ENCODE data around the gene NAP1L4.

The NAP1L4 gene

DNA sequence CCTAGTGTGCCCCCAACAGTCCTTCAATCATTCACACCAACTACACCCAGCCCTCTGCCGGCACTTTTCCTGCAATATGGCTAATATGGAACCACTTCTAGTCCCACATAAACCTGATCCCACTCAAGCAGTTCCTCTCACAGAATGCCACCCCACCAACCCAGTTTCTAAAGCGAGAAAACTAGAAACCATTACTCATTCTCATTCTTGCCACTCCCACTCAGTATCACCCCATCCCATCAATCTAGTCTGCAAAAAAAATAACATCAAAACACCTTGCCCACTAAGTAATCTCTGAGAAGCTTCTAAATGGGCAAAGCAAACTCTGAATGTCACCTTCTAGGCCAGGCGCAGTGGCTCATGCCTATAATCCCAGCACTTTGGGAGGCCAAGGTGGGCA, 17.9 kb downstream of the NAP1L4 start:
- H3K9me2 ChIP-seq (replicated peaks; ENCODE audit: low read depth, low read length) = no peaks in the 10 kb centered on the region
- H3F3A ChIP-seq (ENCODE audit: low read depth) = no peaks in the 10 kb centered on the region
- H4K20me1 ChIP-seq (ENCODE audit: insufficient read depth, low read length, poor library complexity, severe bottlenecking) = peaks cover 68% of the 10 kb centered on the region
- peaks cover 75% of the 10 kb centered on the region for H3K79me2 ChIP-seq (ENCODE audit: insufficient read depth, low read length)
- H3K4me2 ChIP-seq (ENCODE audit: low read depth, low read length, poor library complexity, severe bottlenecking) = no peak overlapping the region
- no peaks in the 10 kb centered on the region for H3K9me3 ChIP-seq (ENCODE audit: insufficient read depth, low read depth, low read length)
- TF ChIP-seq, protein P1, sequence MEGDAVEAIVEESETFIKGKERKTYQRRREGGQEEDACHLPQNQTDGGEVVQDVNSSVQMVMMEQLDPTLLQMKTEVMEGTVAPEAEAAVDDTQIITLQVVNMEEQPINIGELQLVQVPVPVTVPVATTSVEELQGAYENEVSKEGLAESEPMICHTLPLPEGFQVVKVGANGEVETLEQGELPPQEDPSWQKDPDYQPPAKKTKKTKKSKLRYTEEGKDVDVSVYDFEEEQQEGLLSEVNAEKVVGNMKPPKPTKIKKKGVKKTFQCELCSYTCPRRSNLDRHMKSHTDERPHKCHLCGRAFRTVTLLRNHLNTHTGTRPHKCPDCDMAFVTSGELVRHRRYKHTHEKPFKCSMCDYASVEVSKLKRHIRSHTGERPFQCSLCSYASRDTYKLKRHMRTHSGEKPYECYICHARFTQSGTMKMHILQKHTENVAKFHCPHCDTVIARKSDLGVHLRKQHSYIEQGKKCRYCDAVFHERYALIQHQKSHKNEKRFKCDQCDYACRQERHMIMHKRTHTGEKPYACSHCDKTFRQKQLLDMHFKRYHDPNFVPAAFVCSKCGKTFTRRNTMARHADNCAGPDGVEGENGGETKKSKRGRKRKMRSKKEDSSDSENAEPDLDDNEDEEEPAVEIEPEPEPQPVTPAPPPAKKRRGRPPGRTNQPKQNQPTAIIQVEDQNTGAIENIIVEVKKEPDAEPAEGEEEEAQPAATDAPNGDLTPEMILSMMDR (conservative IDR thresholded peaks at IDR 0.05; ENCODE audit: low read length) = no peak
- no peak for TF ChIP-seq EZH2phosphoT487 (IDR thresholded peaks at IDR 0.05; ENCODE audit: borderline replicate concordance)
- no peaks in the 10 kb centered on the region for H3K4me1 ChIP-seq (ENCODE audit: insufficient read depth, low read length, poor library complexity, severe bottlenecking)
- H3K36me3 ChIP-seq (ENCODE audit: insufficient read depth, low read length) = peaks cover 97% of the 10 kb centered on the region
- H3K27me3 ChIP-seq (ENCODE audit: insufficient read depth, low read length, poor library complexity, severe bottlenecking) = no peaks in the 10 kb centered on the region
- no peak overlapping the region for H3K9ac ChIP-seq (ENCODE audit: low read depth, low read length, poor library complexity, severe bottlenecking)
- no peak overlapping the region for H2AFZ ChIP-seq (ENCODE audit: low read length)
- H3K4me3 ChIP-seq (ENCODE audit: low read length, poor library complexity, severe bottlenecking) = no peak overlapping the region

DNA sequence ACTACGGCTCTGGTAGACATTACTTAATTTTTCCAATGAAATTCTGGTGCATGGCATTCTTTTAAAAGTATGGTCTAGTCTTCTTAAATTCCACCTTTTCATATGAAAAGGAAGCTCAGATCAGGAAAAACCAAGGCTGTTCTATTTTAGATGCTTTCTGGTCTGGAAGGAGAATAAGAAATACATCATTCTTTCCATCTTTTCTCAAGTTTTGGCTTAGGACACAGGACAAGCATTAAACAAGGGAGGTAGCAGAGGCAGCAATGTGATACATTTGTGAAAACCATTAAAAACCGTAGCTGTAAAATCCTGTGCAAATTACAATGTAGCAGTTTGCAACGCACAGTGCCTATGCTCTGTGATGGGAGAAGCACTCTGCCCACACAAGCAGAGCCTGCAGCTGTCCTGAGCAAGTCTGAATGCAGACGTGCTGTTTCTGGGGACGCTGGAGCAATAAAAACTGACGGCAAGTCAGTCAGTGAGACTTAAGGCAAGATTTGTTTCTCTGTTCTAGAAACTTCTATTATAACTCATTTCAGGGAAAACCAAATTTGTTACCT, 23.7 kb downstream of the NAP1L4 start:
- no peaks in the 10 kb centered on the region for H3K4me1 ChIP-seq (ENCODE audit: insufficient read depth, low read length, poor library complexity, severe bottlenecking)
- H3K27me3 ChIP-seq (ENCODE audit: insufficient read depth, low read length, poor library complexity, severe bottlenecking) = no peaks in the 10 kb centered on the region
- TF ChIP-seq, protein P1 (conservative IDR thresholded peaks at IDR 0.05; ENCODE audit: low read length) = no peak
- TF ChIP-seq EZH2phosphoT487 (IDR thresholded peaks at IDR 0.05; ENCODE audit: borderline replicate concordance) = no peak
- no peak overlapping the region for H3K4me2 ChIP-seq (ENCODE audit: low read depth, low read length, poor library complexity, severe bottlenecking)
- H4K20me1 ChIP-seq (ENCODE audit: insufficient read depth, low read length, poor library complexity, severe bottlenecking) = peaks cover 32% of the 10 kb centered on the region
- H3K36me3 ChIP-seq (ENCODE audit: insufficient read depth, low read length) = peaks cover 98% of the 10 kb centered on the region
- peaks cover 62% of the 10 kb centered on the region; the same call in 1 of the 2 replicates for H3K79me2 ChIP-seq (ENCODE audit: insufficient read depth, low read length)
- H3K9me2 ChIP-seq (replicated peaks; ENCODE audit: low read depth, low read length) = no peaks in the 10 kb centered on the region
- no peaks in the 10 kb centered on the region for H3K9me3 ChIP-seq (ENCODE audit: insufficient read depth, low read depth, low read length)
- no peak overlapping the region for H2AFZ ChIP-seq (ENCODE audit: low read length)
- H3K4me3 ChIP-seq (ENCODE audit: low read length, poor library complexity, severe bottlenecking) = no peak overlapping the region
- H3K9ac ChIP-seq (ENCODE audit: low read depth, low read length, poor library complexity, severe bottlenecking) = no peak overlapping the region
- H3F3A ChIP-seq (ENCODE audit: low read depth) = no peaks in the 10 kb centered on the region

DNA sequence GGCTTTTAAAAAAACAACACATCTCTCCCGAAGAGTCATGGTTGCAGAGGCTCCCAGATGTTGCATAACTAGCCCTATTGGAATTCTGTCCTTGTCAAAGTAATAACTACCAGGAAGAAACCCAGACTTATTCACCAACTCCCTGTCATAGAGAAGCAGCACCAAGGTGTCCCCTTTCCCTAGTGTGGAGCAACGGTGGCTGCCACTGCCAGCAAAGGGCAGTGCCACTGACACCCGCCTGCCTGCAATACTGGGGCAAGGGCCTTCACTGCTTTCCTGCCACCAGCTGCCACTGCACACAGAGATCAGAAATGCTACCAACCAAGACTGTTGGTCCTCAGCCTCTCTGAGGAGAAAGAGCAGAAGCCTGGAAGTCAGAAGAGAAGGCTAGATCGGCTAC, 27.3 kb downstream of the NAP1L4 start:
- Histone ChIP-seq H3K9me2 (replicated peaks; ENCODE audit: low read depth, low read length) (no peaks in the 10 kb centered on the region), H3K4me3 (ENCODE audit: low read length, poor library complexity, severe bottlenecking) (no peak overlapping the region), H3K79me2 (ENCODE audit: insufficient read depth, low read length) (peaks cover 64% of the 10 kb centered on the region; the same call in 1 of the 2 replicates), H3K9ac (ENCODE audit: low read depth, low read length, poor library complexity, severe bottlenecking) (no peak overlapping the region), H3K27me3 (ENCODE audit: insufficient read depth, low read length, poor library complexity, severe bottlenecking) (no peaks in the 10 kb centered on the region), H3K4me2 (ENCODE audit: low read depth, low read length, poor library complexity, severe bottlenecking) (no peak overlapping the region), H2AFZ (ENCODE audit: low read length) (no peak overlapping the region), H3F3A (ENCODE audit: low read depth) (no peaks in the 10 kb centered on the region), H3K4me1 (ENCODE audit: insufficient read depth, low read length, poor library complexity, severe bottlenecking) (no peaks in the 10 kb centered on the region), H3K9me3 (ENCODE audit: insufficient read depth, low read depth, low read length) (no peaks in the 10 kb centered on the region), H4K20me1 (ENCODE audit: insufficient read depth, low read length, poor library complexity, severe bottlenecking) (peaks cover 19% of the 10 kb centered on the region), H3K36me3 (ENCODE audit: insufficient read depth, low read length) (peaks cover 96% of the 10 kb centered on the region)
- TF ChIP-seq EZH2phosphoT487 (IDR thresholded peaks at IDR 0.05; ENCODE audit: borderline replicate concordance) = no peak
- TF ChIP-seq, protein P1 (conservative IDR thresholded peaks at IDR 0.05; ENCODE audit: low read length) = no peak
